Liver (tissue), 9 donors: ENCODE results near the gene FLYWCH2. TPM values are rescaled to one million over a fixed set of nuclear protein-coding genes. Genes with fewer than 3 reads are reported as not detected.

Source experiments
- DNase-seq: peaks from one replicate; pipeline ENCODE4 v3.0.0-alpha.2; 2017; ENCODE audit warnings: low spot score
- H3K27ac ChIP-seq, 2 donors: one replicate each; pipeline ENCODE4 v1.7.0; 2013; ENCODE audit warnings: inconsistent platforms in 2 of 2, low read length in 2 of 2, control low read depth in 1 of 2, low read depth in 1 of 2, mild to moderate bottlenecking in 1 of 2
- H3K27me3 ChIP-seq, 4 donors: one replicate each; pipeline versions ENCODE4 v1.6.1 to v1.7.0; 2013; ENCODE audit warnings: low read length in 3 of 4, inconsistent platforms in 1 of 4, mild to moderate bottlenecking in 1 of 4, moderate library complexity in 1 of 4; ENCODE audit not compliant: control insufficient read depth in 4 of 4, insufficient read depth in 4 of 4
- H3K36me3 ChIP-seq, 4 donors: one replicate each; pipeline versions ENCODE4 v1.6.1 to v1.7.0; 2013; ENCODE audit warnings: low read length in 3 of 4, mild to moderate bottlenecking in 3 of 4, low read depth in 1 of 4, moderate library complexity in 1 of 4; ENCODE audit not compliant: control insufficient read depth in 4 of 4, insufficient read depth in 3 of 4
- H3K4me1 ChIP-seq, 4 donors: one replicate each; pipeline versions ENCODE4 v1.6.1 to v1.7.0; 2013; ENCODE audit warnings: low read length in 3 of 4, mild to moderate bottlenecking in 3 of 4, moderate library complexity in 1 of 4; ENCODE audit not compliant: control insufficient read depth in 4 of 4, insufficient read depth in 4 of 4
- H3K4me3 ChIP-seq, 3 donors: one replicate each; pipeline versions ENCODE4 v1.6.1 to v1.7.0; 2013; ENCODE audit warnings: low read length in 3 of 3, control low read depth in 1 of 3, low read depth in 1 of 3, mild to moderate bottlenecking in 1 of 3
- H3K9ac ChIP-seq, 2 donors: one replicate each; pipeline ENCODE4 v1.7.0; 2013; ENCODE audit warnings: low read length in 2 of 2, mild to moderate bottlenecking in 2 of 2, moderate library complexity in 2 of 2, control low read depth in 1 of 2, low read depth in 1 of 2
- H3K9me3 ChIP-seq, 4 donors: one replicate each; pipeline versions ENCODE4 v1.6.1 to v1.7.0; 2013; ENCODE audit warnings: low read length in 3 of 4; ENCODE audit not compliant: control insufficient read depth in 4 of 4
- CTCF ChIP-seq: fragments of 150-350 bp; IDR thresholded peaks from 2 replicates; pipeline ENCODE4 v1.5.1; 2017; ENCODE audit warnings: improper control_type of control experiment, low read depth, low read length; ENCODE audit not compliant: missing input control
- EGR1 ChIP-seq, 2 donors: IDR thresholded peaks; 2 replicates each; pipeline ENCODE4 v1.6.1; 2016 to 2018; ENCODE audit warnings: antibody characterized with exemption in 2 of 2, low read depth in 2 of 2
- FOXA1 ChIP-seq: IDR thresholded peaks from 2 replicates; pipeline ENCODE4 v1.6.1; 2016; ENCODE audit warnings: antibody characterized with exemption
- FOXA2 ChIP-seq: IDR thresholded peaks from 2 replicates; pipeline ENCODE4 v1.6.1; 2016; ENCODE audit warnings: antibody characterized with exemption
- HNF4A ChIP-seq, 2 donors: conservative IDR thresholded peaks; 2 replicates each; pipeline ENCODE4 v1.6.1; 2016; ENCODE audit warnings: antibody characterized with exemption in 2 of 2, mild to moderate bottlenecking in 2 of 2
- HNF4G ChIP-seq: IDR thresholded peaks from 2 replicates; pipeline ENCODE4 v1.6.1; 2016; ENCODE audit warnings: antibody characterized with exemption
- JUND ChIP-seq, 2 donors: IDR thresholded peaks; 2 replicates each; pipeline ENCODE4 v1.6.1; 2016; ENCODE audit warnings: antibody characterized with exemption in 2 of 2
- NR2F2 ChIP-seq: IDR thresholded peaks from 2 replicates; pipeline ENCODE4 v1.6.1; 2016; ENCODE audit warnings: antibody characterized with exemption
- RAD21 ChIP-seq, 2 donors: IDR thresholded peaks; 2 replicates each; pipeline ENCODE4 v1.6.1; 2016; ENCODE audit warnings: antibody characterized with exemption in 2 of 2, mild to moderate bottlenecking in 2 of 2
- REST ChIP-seq: IDR thresholded peaks from 2 replicates; pipeline ENCODE4 v1.6.1; 2016; ENCODE audit warnings: antibody characterized with exemption, mild to moderate bottlenecking
- RXRA ChIP-seq, 2 donors: IDR thresholded peaks; 2 replicates each; pipeline ENCODE4 v1.6.1; 2017 to 2018; ENCODE audit warnings: antibody characterized with exemption in 2 of 2, mild to moderate bottlenecking in 1 of 2
- SP1 ChIP-seq: IDR thresholded peaks from 2 replicates; pipeline ENCODE4 v1.6.1; 2018; ENCODE audit warnings: antibody characterized with exemption, mild to moderate bottlenecking
- YY1 ChIP-seq: IDR thresholded peaks from 2 replicates; pipeline ENCODE4 v1.6.1; 2016; ENCODE audit warnings: antibody characterized with exemption, mild to moderate bottlenecking
- WGBS: extraction: QIAGEN DNeasy Blood & Tissue Kit; methylation state at CpG from one replicate; pipeline ENCODE4 v1.1.7; 2013; 5-methylcytosine and 5-hydroxymethylcytosine counted together
- polyA plus RNA-seq, 2 donors: library from polyadenylated mRNA; stranded (reverse) in 1 of 2; unstranded in 1 of 2; fragments of 200-250 nt in 1 of 2; fragments of >200 nt in 1 of 2; fragmentation: Nextera tagmentation in 1 of 2; extraction: Ambion mirVana in 1 of 2; gene quantifications; one replicate each; pipeline versions ENCODE4 v1.2.1 to v1.2.3, GENCODE V29; 2013 to 2015
- total RNA-seq, 2 donors: library from RNA; depleted of rRNA; stranded (reverse); fragments of >200 nt; gene quantifications; one replicate each; pipeline ENCODE4 v1.2.3, GENCODE V29; 2014
- TF ChIP-seq, protein P1 (sequence below): IDR thresholded peaks from 2 replicates; pipeline ENCODE4 v1.6.1; 2016; ENCODE audit warnings: antibody characterized with exemption
- TF ChIP-seq, protein P2 (sequence below): IDR thresholded peaks from 2 replicates; pipeline ENCODE4 v1.6.1; 2016; ENCODE audit warnings: antibody characterized with exemption
- TF ChIP-seq, protein P3 (sequence below): IDR thresholded peaks from 2 replicates; pipeline ENCODE4 v1.6.1; 2016; ENCODE audit warnings: antibody characterized with exemption
- donor health status: healthy.
- donor health status: healthy.
- donor health status: healthy.
- donor health status: healthy.
- donor health status: healthy.

FLYWCH2 gene
- total and polyA plus RNA-seq, 4 donors: 4.9 to 21.0 (median 8.6) TPM

DNA sequence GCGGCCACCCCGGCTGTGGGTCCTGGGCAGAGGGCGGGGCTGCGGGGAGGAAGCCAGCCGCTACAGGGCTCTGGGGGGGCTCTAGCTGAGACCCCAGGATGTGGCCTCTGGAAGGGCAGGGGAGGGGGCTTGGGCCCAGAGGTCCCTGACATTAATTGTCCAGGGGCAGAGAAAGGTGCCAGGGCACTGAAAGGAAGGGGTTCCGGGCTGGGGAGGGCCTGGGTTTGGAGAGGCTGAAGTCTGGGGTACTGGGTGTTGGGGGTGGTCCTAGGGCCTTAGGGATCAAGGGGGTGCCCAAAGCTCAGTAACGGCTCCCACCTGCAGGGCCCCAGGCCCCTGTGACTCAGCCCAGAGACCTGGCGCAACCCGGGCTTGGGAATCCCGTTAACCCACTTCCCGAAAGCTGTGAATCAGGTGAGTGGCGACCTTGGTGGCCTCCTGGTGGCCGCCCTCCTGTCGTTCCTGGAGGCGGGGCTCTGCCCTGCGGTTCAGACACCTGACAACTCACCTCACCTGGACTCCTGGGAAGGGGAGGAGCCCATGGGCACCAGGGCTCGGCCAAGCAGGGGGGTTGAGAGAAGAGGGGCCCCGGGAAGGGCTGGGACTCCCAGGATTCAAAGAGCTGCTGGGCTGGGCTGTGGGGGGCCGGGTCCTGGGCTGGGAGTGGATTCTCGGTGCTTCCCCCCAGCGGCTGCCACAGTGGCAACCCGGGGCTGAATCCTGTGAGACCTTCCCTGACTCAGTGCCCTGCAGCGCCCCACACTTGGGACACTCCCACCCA, 24.6 kb upstream of the FLYWCH2 start:
- no peak for DNase-seq
- Histone ChIP-seq H3K4me3 (no peak overlapping the region), H3K27ac (peak overlapping the region in 1 of 2 donors; percentile 22), H3K27me3 (peaks cover 0 to 2% (median 0%) of the 10 kb centered on the region in 4 donors), H3K36me3 (no peaks in the 10 kb centered on the region), H3K4me1 (peaks cover 0 to 5% (median under 1%) of the 10 kb centered on the region in 4 donors), H3K9me3 (peaks cover 0 to 12% (median under 1%) of the 10 kb centered on the region in 4 donors), H3K9ac (no peak overlapping the region)
- 16% methylated on average over 23 of the region's 23 CpGs for WGBS
- TF ChIP-seq, protein P1, sequence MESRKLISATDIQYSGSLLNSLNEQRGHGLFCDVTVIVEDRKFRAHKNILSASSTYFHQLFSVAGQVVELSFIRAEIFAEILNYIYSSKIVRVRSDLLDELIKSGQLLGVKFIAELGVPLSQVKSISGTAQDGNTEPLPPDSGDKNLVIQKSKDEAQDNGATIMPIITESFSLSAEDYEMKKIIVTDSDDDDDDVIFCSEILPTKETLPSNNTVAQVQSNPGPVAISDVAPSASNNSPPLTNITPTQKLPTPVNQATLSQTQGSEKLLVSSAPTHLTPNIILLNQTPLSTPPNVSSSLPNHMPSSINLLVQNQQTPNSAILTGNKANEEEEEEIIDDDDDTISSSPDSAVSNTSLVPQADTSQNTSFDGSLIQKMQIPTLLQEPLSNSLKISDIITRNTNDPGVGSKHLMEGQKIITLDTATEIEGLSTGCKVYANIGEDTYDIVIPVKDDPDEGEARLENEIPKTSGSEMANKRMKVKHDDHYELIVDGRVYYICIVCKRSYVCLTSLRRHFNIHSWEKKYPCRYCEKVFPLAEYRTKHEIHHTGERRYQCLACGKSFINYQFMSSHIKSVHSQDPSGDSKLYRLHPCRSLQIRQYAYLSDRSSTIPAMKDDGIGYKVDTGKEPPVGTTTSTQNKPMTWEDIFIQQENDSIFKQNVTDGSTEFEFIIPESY: no peak
- no peak for TF ChIP-seq FOXA1
- TF ChIP-seq, protein P2, sequence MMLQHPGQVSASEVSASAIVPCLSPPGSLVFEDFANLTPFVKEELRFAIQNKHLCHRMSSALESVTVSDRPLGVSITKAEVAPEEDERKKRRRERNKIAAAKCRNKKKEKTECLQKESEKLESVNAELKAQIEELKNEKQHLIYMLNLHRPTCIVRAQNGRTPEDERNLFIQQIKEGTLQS: no peak
- no peak for TF ChIP-seq REST
- no peak for TF ChIP-seq RXRA (IDR thresholded peaks at IDR 0.05)
- TF ChIP-seq YY1: no peak
- no peak for TF ChIP-seq NR2F2
- TF ChIP-seq, protein P3, sequence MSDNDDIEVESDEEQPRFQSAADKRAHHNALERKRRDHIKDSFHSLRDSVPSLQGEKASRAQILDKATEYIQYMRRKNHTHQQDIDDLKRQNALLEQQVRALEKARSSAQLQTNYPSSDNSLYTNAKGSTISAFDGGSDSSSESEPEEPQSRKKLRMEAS: no peak
- TF ChIP-seq HNF4A (conservative IDR thresholded peaks at IDR 0.05): no peak
- TF ChIP-seq FOXA2: no peak
- TF ChIP-seq CTCF: no peak
- no peak for TF ChIP-seq JUND (IDR thresholded peaks at IDR 0.05)
- no peak for TF ChIP-seq SP1
- TF ChIP-seq RAD21 (IDR thresholded peaks at IDR 0.05): no peak
- no peak for TF ChIP-seq EGR1 (IDR thresholded peaks at IDR 0.05; ENCODE audit: low read depth in 2 of 2)
- TF ChIP-seq HNF4G: no peak
